Right kidney (tissue), 1 donor: ENCODE measurements around the gene PLA2R1.

Experiments used
- DNase-seq: peaks from one replicate; pipeline ENCODE4 v3.0.0-alpha.2; 2016

PLA2R1 gene

DNA sequence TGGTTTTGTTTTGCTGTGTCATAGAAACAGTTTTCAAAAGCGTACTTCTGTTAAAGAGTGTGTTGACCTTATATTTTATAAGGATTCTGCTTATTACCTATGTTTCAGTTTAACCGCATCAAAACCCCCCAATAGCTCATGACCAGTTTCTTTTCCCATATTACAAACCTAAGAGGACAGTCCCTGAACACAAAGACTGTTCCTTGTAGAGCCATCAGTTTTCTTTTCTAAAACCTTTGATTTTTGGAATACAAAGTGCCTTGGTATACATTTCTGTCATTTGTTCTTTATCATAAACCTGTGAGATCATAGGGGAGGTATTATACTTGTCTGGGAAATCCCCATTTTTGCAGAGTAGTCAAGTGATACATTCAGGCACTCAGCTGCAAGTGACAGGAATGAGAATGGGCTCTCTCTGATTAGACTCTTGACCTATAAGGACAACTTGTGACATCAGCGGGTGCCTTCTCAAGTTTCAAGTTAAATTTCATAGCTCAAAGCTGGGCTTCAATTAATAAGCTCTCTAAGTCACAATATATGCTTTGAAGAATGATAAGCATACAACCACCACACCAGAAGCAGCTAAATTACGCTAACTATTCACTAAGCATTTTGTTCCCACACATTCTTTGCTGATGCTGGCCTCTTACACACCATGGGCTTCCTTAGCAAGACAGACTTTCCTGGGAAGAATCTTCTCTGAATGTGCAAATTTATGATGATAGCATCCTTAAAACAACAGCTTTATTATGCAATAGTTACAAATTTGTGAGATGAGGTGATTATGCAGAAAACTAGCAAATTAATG lies 167.0 kb downstream of the PLA2R1 start:
- no peak for DNase-seq

DNA sequence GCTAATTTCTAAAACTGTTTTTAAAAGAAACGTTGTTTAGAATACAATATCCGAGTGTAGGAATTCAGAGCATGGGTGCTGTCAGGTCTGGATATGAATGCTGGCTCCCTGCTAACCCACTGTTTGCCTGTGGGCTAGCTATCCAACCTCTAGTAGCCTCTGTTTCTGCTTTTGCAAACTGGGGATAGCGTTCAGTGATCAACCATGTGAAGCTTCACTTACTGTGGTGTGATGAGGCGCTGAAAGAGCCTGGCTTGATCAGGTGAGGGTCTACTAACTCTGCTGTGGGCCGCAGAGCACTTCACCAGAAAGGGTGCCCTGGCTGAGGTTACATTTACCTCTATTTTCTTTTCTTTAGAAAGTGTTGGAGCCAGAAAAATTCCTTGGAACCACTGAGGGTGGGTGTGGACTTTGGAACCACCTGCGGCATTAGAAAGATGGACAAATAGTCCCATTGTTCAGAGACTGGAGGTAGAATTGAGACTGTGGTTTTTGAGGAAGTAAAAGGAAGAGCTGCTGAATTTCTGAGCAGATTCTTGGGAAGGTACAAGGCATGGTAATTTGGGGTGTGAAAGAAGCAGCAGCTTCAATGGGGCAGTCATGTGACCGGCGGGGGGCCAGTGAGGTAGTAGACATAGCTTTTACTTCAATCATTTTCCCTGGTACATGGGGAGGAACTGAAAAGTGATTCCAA lies 168.1 kb downstream of the PLA2R1 start:
- DNase-seq, result no peak

DNA sequence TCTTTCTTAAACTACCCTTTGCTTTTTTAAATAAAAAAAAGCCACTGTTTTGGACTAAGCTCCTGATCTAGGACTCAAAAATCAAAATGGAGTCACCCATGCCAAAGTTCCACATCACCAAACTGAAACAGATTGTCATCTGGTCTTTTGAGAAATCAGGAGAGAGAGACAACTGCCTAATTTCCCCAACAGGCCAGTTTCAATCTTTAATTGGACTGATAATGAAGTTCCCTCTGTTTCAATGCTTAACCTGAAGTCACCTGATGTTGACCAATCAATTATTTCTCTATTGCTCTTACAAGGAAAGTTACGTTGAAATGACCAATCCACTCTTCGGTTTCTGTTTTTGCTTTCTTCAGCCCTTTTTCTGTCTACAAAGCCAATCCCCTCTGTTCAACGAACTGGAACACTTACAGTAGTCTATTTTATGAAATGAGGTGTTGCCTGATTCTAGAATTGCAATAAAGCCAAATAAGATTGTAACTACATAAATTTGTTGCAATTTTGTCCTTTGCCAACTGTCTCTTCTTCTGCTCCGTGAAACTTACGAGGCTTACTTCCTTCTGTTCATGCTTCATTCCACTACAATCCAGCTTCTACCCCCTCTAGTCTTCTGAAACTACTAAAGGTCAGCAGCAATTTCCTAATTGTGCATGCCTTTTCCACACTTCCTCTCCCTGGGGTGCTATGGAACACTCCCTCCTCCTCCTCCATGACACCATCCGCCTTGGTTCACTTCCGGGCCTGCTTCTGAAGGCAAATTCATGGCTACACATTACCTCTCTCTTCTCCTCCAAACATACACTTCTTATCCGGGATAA lies 169.2 kb downstream of the PLA2R1 start:
- no peak for DNase-seq

DNA sequence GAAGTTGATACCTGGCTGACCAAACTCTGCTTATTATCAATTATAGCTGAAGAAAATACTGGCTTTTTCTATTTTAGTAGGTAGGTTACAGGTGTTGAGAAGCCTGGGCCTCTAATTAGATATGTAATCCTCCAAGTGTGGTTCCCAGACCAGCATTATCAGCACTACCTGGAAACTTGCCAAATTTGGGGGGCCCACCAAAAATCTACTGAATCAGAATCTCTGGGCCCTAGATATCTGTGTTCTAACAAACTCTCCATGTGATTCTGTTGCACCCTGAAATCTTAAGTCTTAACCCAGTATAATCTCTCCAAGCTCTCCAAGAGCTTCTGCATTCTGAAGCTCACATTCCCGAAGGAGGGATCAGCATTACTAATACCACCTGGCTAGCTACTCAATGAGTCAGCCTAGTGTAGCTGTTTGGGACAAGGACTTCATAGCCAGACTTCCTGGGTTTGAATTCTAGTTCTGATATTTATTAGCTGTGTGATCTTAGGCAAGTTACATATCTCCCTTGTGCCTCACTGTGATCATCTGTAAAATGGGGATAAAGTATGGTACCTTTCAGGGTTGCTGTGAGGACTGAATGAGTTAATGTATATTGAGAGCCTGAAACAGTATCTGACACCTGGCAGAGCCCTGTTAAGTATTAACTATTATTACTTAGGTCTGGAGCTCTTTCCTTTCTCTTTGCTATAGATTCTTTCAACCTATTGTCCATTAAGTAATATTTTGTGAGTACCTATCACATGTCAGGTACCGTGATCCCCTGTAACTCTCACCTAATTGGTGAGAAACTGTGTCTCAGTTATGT lies 170.3 kb downstream of the PLA2R1 start:
- DNase-seq, result no peak

DNA sequence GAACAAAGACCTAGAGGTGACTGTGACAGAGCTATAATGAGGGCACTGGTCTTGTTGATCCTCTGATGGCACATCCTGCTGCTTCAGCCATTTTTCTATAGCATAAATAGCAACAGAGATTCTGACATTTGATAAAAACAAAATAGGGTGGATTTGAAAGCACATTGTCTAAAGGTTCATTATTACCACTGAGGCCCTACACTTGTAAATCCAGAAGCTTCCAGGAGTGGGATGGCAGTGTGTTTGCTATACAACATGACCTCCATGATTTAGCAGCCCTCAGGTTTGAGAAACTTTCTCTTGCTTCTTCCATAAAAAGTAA lies 171.2 kb downstream of the PLA2R1 start:
- DNase-seq, result no peak

DNA sequence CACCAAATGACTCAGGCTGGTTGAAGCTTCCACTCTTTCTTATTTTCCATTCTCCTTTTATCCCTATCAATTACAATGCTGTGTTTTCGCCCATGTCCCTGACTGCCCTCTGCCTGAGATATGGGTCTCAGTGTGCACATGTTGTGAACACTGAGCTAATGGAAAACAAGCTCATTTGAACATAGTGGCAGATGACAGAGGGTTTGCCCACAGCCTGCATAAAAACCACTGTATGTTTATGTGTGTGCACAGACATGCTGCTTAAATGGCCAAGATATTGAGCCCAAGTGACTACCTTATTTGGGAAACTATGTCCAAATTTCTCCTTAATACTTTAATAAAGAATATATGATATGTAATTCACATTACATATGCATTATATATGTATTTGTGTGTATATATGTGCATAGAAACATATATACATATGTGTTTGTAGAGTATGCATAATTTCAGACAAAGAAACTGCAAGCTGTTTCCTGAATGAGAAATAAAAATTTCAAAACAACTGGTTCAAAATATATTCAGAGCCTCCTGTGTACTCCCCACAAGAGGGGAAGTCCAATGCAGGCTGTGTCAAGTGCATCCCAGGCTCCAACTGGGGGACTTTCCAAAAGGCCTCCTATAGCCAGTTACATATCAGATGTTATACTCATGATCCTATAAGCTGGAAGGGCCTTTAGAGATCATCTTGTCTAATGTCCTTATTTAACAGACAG lies 171.7 kb downstream of the PLA2R1 start:
- no peak for DNase-seq

DNA sequence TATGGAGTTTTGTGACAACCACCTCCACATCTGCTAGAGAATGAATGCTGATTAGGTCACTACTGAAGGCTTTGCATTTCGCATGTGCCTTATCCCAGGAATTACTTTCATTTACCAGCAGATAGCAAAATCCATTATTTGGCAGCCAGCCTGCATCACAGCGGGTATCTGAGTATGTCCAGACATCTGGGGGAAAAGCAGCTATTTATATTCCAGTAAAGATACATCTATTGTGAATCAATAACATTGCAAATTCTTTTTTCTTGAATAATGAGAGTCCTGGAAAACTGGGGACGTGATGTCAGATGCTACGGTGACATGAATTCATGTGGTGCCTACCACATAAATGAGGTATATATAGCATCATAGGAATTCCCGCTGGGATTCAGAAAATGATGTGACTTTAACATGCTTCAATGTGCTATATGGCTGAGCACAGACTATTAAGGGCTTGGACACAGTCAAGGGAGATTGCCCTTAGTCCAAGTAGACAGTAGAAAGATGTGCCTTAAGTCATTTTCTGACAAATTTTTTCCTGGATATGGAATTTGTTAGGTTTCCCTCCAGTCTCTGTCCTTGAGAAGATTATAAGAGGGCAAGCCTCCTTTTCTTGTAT lies 180.2 kb downstream of the PLA2R1 start:
- DNase-seq, result no peak
